Neural cell (in vitro differentiated cells): ENCODE results near the gene BRD7.

Source experiments
- EP300 ChIP-seq: fragments of 450-650 bp; conservative IDR thresholded peaks from 2 replicates; pipeline ENCODE4 v1.6.1; 2014; ENCODE audit warnings: antibody characterized with exemption, mild to moderate bottlenecking, moderate library complexity; ENCODE audit not compliant: poor library complexity, severe bottlenecking
- POLR2AphosphoS5 ChIP-seq: IDR thresholded peaks from 2 replicates; pipeline ENCODE4 v1.6.1; 2012
- RAD21 ChIP-seq: fragments of 450-650 bp; conservative IDR thresholded peaks from 2 replicates; pipeline ENCODE4 v1.6.1; 2014; ENCODE audit warnings: antibody characterized with exemption, mild to moderate bottlenecking, moderate library complexity
- TAF1 ChIP-seq: IDR thresholded peaks from 2 replicates; pipeline ENCODE4 v1.6.1; 2012; ENCODE audit warnings: low read depth
- TF ChIP-seq, protein P1 (sequence below): fragments of 450-650 bp; IDR thresholded peaks from 2 replicates; pipeline ENCODE4 v1.5.1; 2014; ENCODE audit warnings: antibody characterized with exemption, mild to moderate bottlenecking, moderate library complexity; ENCODE audit not compliant: poor library complexity, severe bottlenecking

DNA sequence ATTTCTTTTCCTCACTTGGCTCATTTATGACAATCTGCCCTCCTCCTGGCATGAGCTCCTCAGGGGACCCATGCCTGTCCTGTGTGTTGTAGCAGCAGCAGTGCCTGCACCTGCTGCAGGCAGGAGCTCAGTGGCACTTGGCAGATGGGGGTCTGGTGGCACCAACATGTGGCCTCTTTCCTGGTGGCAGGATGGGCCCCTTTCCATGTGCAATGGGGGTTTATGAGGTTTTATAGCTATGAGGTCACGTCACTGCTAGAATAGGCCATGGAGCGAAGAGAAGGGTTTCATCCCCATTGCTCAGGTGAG is 95.5 kb downstream of the BRD7 start:
- TF ChIP-seq, protein P1, sequence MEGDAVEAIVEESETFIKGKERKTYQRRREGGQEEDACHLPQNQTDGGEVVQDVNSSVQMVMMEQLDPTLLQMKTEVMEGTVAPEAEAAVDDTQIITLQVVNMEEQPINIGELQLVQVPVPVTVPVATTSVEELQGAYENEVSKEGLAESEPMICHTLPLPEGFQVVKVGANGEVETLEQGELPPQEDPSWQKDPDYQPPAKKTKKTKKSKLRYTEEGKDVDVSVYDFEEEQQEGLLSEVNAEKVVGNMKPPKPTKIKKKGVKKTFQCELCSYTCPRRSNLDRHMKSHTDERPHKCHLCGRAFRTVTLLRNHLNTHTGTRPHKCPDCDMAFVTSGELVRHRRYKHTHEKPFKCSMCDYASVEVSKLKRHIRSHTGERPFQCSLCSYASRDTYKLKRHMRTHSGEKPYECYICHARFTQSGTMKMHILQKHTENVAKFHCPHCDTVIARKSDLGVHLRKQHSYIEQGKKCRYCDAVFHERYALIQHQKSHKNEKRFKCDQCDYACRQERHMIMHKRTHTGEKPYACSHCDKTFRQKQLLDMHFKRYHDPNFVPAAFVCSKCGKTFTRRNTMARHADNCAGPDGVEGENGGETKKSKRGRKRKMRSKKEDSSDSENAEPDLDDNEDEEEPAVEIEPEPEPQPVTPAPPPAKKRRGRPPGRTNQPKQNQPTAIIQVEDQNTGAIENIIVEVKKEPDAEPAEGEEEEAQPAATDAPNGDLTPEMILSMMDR: no peak
- TF ChIP-seq RAD21 (no peak), POLR2AphosphoS5 (no peak), EP300 (no peak), TAF1 (no peak)
